HepG2 (cell line): ENCODE measurements around the gene TMCC1.
"Not testable (repeated sequence)": the region's sequence is repeated elsewhere in the genome, so short reads cannot be mapped to it uniquely, and the experiment has no call there.

Source experiments
- HDAC1 ChIP-seq: sonication (generic); formaldehyde crosslinking; IDR thresholded peaks from 2 replicates; pipeline ENCODE4 v1.5.1; 2020; ENCODE audit warnings: mild to moderate bottlenecking, missing genetic modification reagents
- JUND ChIP-seq: sonication (generic); formaldehyde crosslinking; IDR thresholded peaks from 2 replicates; pipeline ENCODE4 v1.8.0; 2022; ENCODE audit warnings: mild to moderate bottlenecking, missing genetic modification reagents
- NFE2L1 ChIP-seq: sonication (generic); formaldehyde crosslinking; IDR thresholded peaks from 2 replicates; pipeline ENCODE4 v1.4.0; 2020; ENCODE audit warnings: missing genetic modification reagents, mild to moderate bottlenecking, borderline replicate concordance
- POLR2A ChIP-seq, 2 experiments: IDR thresholded peaks; 2 replicates each; pipeline ENCODE4 v1.6.1; 2011; ENCODE audit warnings: low read depth in 2 of 2, low read length in 2 of 2, mild to moderate bottlenecking in 1 of 2, moderate library complexity in 1 of 2; ENCODE audit not compliant: insufficient read depth in 1 of 2
- SMARCC2 ChIP-seq: fragments of 450-650 bp; IDR thresholded peaks from 2 replicates; pipeline ENCODE4 v1.6.1; 2017; ENCODE audit warnings: antibody characterized with exemption, mild to moderate bottlenecking
- THAP11 ChIP-seq: IDR thresholded peaks from 2 replicates; pipeline ENCODE4 v1.6.1; 2016; ENCODE audit warnings: missing biosample characterization, missing genetic modification reagents
- YY1 ChIP-seq: IDR thresholded peaks from 2 replicates; pipeline ENCODE4 v1.6.1; 2011; ENCODE audit warnings: low read length, low read depth, moderate library complexity, mild to moderate bottlenecking; ENCODE audit not compliant: insufficient read depth, insufficient replicate concordance
- ZBTB38 ChIP-seq: sonication (generic); formaldehyde crosslinking; IDR thresholded peaks from 2 replicates; pipeline ENCODE4 v1.5.1; 2020; ENCODE audit warnings: mild to moderate bottlenecking, missing genetic modification reagents
- ZNF296 ChIP-seq: sonication (generic); formaldehyde crosslinking; conservative IDR thresholded peaks from 2 replicates; pipeline ENCODE4 v1.5.0; 2020; ENCODE audit warnings: mild to moderate bottlenecking, missing genetic modification reagents
- ZNF430 ChIP-seq: sonication (generic); formaldehyde crosslinking; IDR thresholded peaks from 2 replicates; pipeline ENCODE4 v1.9.0; 2021; ENCODE audit warnings: mild to moderate bottlenecking, missing genetic modification reagents
- ZNF563 ChIP-seq: sonication (generic); formaldehyde crosslinking; IDR thresholded peaks from 2 replicates; pipeline ENCODE4 v1.8.0; 2022; ENCODE audit warnings: mild to moderate bottlenecking, moderate library complexity, missing genetic modification reagents
- TF ChIP-seq, protein P1 (sequence below): sonication (generic); formaldehyde crosslinking; IDR thresholded peaks from 2 replicates; pipeline ENCODE4 v1.5.0; 2020; ENCODE audit warnings: mild to moderate bottlenecking, missing genetic modification reagents, moderate library complexity
- TF ChIP-seq, protein P2 (sequence below): fragments of 450-650 bp; IDR thresholded peaks from 2 replicates; pipeline ENCODE4 v1.6.1; 2017; ENCODE audit warnings: mild to moderate bottlenecking
- TF ChIP-seq, protein P3 (sequence below): sonication (generic); formaldehyde crosslinking; conservative IDR thresholded peaks from 2 replicates; pipeline ENCODE4 v1.8.0; 2022; ENCODE audit warnings: mild to moderate bottlenecking, moderate library complexity, missing genetic modification reagents

DNA sequence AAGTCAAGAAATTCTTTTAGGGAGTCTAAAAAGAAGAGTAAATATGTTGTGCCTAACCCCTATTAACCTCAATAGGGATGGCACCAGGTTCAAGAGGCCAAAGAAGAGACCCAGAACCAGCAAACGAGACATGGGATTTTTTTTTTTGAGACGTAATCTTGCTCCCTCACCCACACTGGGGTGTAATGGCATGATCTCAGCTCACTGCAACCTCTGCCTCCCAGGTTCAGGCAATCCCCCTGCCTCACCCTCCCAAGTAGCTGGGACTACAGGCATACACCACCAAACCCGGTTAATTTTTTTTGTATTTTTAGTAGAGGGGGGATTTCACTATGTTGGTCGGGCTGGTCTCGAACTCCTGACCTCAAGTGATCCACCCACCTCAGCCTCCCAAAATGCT is 36.7 kb downstream of the TMCC1 start:
- TF ChIP-seq, protein P1, sequence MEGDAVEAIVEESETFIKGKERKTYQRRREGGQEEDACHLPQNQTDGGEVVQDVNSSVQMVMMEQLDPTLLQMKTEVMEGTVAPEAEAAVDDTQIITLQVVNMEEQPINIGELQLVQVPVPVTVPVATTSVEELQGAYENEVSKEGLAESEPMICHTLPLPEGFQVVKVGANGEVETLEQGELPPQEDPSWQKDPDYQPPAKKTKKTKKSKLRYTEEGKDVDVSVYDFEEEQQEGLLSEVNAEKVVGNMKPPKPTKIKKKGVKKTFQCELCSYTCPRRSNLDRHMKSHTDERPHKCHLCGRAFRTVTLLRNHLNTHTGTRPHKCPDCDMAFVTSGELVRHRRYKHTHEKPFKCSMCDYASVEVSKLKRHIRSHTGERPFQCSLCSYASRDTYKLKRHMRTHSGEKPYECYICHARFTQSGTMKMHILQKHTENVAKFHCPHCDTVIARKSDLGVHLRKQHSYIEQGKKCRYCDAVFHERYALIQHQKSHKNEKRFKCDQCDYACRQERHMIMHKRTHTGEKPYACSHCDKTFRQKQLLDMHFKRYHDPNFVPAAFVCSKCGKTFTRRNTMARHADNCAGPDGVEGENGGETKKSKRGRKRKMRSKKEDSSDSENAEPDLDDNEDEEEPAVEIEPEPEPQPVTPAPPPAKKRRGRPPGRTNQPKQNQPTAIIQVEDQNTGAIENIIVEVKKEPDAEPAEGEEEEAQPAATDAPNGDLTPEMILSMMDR (CRISPR knock-in tag) = not testable (repeated sequence)
- not testable (repeated sequence) for TF ChIP-seq ZNF430 (CRISPR knock-in tag); THAP11 (CRISPR knock-in tag); ZNF563 (CRISPR knock-in tag); SMARCC2; HDAC1 (CRISPR knock-in tag); ZNF296; ZBTB38 (CRISPR knock-in tag); NFE2L1; YY1; POLR2A (IDR thresholded peaks at IDR 0.05; ENCODE audit: insufficient read depth in 1 of 2, low read depth in 2 of 2, low read length in 2 of 2); JUND (CRISPR knock-in tag)
- TF ChIP-seq, protein P2, sequence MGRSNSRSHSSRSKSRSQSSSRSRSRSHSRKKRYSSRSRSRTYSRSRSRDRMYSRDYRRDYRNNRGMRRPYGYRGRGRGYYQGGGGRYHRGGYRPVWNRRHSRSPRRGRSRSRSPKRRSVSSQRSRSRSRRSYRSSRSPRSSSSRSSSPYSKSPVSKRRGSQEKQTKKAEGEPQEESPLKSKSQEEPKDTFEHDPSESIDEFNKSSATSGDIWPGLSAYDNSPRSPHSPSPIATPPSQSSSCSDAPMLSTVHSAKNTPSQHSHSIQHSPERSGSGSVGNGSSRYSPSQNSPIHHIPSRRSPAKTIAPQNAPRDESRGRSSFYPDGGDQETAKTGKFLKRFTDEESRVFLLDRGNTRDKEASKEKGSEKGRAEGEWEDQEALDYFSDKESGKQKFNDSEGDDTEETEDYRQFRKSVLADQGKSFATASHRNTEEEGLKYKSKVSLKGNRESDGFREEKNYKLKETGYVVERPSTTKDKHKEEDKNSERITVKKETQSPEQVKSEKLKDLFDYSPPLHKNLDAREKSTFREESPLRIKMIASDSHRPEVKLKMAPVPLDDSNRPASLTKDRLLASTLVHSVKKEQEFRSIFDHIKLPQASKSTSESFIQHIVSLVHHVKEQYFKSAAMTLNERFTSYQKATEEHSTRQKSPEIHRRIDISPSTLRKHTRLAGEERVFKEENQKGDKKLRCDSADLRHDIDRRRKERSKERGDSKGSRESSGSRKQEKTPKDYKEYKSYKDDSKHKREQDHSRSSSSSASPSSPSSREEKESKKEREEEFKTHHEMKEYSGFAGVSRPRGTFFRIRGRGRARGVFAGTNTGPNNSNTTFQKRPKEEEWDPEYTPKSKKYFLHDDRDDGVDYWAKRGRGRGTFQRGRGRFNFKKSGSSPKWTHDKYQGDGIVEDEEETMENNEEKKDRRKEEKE = not testable (repeated sequence)
- TF ChIP-seq, protein P3, sequence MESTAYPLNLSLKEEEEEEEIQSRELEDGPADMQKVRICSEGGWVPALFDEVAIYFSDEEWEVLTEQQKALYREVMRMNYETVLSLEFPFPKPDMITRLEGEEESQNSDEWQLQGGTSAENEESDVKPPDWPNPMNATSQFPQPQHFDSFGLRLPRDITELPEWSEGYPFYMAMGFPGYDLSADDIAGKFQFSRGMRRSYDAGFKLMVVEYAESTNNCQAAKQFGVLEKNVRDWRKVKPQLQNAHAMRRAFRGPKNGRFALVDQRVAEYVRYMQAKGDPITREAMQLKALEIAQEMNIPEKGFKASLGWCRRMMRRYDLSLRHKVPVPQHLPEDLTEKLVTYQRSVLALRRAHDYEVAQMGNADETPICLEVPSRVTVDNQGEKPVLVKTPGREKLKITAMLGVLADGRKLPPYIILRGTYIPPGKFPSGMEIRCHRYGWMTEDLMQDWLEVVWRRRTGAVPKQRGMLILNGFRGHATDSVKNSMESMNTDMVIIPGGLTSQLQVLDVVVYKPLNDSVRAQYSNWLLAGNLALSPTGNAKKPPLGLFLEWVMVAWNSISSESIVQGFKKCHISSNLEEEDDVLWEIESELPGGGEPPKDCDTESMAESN (CRISPR knock-in tag) = not testable (repeated sequence)
